GM18909 (cell line): ENCODE results near the gene YIPF3.
"Not testable (repeated sequence)": the region's sequence is repeated elsewhere in the genome, so short reads cannot be mapped to it uniquely, and the experiment has no call there.

Experiments
- ATAC-seq: cut with Tn5 transposase; IDR thresholded peaks from one replicate; pipeline ENCODE4 v1.9.1; 2021; ENCODE audit warnings: mild to moderate bottlenecking; ENCODE audit not compliant: unreplicated experiment, poor library complexity

Gene YIPF3

DNA sequence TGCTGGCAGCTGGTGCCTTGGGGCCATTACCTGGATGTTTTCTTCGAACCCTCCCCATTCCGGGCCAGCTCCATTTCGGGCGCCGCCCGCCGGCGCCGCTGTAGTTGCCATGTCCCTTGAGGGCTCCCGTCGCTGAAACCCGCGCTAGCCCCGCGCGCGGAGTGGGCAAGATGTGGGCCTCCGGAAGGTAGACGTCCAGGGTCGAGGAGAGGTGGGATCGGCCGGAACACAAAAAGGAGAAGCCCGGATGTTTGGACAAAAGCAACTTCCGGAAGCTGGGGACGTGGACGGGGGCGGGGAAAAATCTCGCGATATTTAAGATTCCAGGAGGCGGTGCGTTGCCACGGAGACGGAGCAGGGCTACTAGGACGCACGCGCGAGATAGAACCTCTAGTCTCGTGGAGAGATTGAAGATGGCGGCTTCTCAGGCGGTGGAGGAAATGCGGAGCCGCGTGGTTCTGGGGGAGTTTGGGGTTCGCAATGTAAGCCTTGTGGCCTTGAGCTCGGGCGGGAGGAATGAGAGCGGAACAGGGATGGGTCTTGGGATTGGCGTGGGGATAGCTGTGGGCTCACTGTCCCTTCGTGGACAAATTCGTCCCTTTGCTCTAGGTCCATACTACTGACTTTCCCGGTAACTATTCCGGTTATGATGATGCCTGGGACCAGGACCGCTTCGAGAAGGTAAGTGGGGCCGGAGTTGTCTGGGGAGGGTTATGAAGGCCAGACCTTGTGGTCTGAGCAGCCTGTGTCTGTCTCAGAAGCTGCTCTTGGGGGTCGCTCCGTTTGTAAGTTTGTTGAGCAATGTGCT is at the start of gene YIPF3, which contains the start of gene POLR1C:
TSS of gene YIPF3 (minus strand) at position 230 of the 808 bp plus-strand sequence. CDS start at position 111, 119 bp downstream.
TSS of gene POLR1C (plus strand) at position 393 of the 808 bp plus-strand sequence. CDS start at position 414, 21 bp downstream.
- ATAC-seq = peak; percentile 85

DNA sequence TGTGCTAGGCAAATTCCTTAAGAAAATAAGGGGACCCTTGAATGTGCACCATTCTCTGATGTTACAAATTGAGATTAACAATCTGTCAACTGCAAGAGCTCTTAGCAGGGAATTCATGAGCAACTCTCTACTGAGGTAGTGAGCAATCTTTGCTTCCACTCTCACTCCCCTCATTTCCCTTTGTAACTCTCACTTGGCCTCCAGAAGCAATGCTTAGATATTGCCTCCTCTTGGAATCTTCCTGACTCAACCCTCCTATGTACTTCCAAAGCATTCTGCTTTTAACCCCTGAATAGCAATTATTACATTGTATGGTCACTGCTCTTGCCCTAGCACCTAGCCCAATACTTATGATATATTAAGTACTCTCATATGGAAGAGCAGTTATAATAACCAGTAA is 42.6 kb upstream of the YIPF3 start:
- no peak for ATAC-seq

DNA sequence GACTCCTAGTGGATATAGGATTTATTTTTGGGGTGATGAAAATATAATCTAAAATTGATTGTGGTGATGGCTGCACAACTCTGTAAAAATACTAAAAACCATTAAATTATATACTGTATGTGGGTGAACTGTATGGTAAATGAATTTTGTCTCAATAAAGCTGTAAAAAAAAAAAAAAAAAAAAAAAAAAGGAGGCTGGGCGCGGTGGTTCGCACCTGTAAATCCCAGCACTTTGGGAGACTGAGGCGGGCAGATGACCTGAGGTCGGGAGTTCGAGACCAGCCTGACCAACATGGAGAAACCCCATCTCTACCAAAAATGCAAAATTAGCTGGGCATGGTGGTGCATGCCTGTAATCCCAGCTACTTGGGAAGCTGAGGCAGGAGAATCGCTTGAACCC is 40.9 kb upstream of the YIPF3 start:
- not testable (repeated sequence) for ATAC-seq

DNA sequence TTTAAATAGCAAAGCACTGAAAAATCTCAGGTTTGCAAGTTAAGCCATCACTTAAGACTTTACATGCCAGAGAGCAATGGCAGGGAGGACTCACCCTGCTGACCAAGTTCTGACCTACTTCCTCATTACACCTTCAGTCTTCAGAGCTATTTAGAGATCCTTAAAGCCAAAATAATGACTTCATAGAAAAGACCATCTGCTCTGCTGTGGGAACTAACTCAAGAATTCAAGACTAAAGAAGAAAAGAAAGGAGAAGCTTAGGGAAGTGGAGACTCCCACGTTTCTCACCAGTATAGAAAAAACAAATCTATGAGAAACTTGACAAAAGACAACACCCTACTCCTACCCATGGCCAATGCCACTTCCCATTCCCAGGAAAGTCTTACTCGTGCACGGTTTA is 30.5 kb upstream of the YIPF3 start:
- ATAC-seq = no peak

DNA sequence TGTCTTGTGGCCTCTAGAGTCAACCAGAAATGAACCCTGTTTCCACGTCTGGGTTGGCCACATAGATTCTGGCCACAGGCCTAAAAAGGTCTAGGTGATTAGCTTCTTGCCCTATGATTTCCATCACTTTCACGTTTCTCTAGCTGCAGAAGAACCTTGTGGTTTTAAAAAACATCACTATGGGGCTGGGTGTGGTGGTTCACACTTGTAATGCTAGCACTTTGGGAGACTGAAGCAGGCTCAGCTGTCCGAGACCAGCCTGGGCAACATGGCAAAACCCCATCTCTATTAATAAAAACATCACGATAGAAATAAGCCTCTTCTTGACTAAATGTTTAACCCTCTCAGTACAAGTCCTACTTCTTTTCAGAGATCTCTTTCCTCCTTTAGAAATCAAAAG is 27.7 kb upstream of the YIPF3 start:
- no peak for ATAC-seq

DNA sequence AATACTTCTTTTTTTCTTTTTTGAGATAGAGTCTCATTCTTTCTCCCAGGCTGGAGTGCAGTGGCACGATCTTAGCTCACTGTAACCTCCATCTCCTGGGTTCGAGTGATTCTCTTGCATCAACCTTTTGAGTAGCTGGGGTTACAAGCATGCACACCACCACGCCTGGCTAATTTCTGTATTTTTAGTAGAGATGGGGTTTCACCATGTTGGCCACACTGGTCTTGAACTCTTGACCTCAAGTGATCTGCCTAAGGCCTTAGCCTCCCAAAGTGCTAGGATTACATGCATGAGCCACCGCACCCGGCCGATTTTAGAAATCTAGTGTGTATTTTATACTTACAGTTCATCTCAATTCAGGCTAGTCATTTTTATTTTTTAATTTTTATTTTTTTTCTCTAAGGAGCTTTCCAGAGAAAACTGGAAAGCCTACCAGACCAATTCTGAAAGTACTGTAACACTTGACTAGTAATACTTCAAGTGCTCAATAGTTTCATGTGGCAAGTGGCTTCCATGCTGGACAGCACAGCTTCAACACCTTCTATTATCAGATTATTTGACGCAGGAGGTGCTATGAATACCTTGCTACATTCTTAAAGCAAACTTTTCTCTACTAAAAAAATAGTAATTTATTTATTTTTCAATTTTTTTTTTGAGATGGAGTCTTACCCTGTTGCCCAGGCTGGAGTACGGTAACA is 25.2 kb upstream of the YIPF3 start:
- no peak for ATAC-seq

DNA sequence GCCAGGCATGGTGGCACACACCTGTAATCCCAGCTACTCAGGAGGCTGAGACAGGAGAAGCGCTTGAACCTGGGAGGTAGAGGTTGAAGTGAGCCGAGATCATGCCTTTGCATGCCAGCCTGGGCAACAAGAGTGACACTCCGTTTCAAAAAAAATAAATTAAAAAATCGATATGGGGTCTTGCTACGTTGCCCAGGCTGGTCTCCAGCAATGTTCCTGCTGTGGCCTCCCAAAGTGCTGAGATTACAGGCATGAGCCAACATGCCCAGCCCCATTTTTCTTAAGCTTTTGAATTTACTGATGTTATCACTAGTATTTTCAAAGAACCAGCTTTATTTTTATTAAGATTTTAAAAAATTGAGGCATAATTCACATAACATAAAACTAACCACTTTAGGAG is 23.8 kb upstream of the YIPF3 start:
- ATAC-seq = no peak

DNA sequence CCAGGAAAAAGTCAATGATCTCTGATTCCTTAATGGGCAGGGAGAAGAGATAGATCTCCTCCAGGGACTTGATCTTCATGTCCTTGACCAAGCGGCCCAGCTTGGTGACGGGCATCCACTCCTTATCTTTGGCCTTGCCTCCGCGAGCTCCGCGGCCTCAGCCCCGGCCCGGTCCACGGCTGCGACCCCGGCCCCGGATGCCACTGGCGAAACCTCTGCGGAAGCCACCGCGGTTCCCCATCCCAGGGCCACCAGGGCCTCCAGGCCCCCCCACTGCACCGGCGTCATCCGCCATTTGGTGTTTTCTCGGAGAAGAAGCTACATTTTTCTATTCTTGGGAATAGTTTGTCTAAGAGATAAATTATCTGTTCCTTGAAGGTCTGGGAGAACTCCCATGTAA is 22.7 kb upstream of the YIPF3 start:
- ATAC-seq = not testable (repeated sequence)

DNA sequence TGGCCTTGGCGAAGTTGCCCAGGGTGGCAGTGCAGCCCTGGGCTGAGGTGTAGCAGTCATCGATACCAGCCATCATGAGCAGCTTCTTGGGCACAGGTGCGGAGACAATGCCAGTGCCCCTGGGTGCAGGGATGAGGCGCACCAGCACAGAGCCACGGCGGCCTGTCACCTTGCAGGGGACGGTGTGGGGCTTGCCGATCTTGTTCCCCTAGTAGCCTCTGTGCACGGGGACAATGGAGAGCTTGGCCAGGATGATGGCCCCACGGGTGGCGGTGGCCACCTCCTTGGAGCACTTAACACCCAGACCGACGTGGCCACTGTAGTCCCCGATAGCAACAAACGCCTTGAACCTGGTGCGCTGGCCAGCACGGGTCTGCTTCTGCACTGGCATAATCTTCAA is 22.3 kb upstream of the YIPF3 start:
- ATAC-seq = not testable (repeated sequence)

DNA sequence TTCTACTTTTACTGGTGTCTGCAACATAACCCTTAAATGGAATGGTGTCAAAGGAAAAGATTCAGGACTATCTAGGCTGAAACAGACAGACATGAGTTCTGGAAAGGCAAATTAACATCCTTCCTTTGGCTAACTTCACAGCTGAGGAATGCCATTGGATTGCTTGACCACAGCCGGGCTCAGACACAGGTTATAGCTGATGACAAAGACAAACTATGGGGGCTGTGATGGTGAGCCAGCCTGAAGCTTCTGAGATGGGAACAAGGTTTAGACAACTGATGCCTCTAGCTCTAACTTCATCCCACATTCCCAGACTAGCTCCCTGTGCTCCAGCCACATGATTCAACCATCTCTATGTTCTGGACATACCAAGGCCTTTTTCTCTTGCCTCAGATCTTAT is 15.5 kb upstream of the YIPF3 start:
- ATAC-seq = no peak

DNA sequence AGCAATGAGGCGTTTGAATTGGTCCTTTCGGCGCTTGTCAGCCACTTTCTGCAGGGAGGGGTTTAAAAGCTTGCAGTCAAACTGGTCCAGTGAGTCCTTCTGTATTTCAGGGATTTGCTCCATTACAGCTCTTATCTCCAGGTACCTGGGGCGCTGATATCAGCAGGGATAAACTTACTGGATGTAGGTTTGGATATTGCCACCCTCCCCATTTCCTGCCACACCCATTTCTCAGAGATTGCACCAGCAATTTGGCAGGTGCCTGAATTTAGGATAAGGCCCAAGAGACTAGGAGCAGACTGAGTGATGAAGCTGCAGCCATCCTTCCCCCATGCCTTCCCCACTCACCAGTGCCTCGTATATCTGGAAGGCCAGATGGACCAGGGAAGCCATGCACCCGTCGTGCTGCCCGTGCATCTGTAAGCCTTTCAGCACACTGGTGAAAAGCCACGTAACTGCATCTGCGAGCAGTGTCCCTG is 7.8 kb upstream of the YIPF3 start:
- ATAC-seq = no peak

DNA sequence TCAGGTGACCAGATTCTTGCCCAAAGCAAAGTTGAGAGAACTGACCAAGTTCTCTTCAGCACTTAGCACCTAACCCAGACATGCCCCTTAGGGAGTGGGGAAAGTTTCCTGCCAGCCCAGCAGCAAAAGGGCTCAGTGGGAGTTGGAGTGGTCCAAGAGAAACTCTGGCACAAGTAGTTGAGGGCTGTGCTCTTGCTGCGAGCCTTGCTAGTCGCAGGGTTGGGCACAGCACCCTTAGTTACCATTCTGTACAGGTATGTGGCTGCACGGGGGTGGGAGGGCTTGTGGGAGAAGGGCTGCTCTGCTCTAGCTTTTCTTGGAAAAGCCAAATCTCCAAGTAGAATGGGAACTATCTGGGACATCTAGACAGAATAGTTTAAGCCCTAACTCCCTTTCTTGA is 6.6 kb upstream of the YIPF3 start:
- ATAC-seq = no peak

DNA sequence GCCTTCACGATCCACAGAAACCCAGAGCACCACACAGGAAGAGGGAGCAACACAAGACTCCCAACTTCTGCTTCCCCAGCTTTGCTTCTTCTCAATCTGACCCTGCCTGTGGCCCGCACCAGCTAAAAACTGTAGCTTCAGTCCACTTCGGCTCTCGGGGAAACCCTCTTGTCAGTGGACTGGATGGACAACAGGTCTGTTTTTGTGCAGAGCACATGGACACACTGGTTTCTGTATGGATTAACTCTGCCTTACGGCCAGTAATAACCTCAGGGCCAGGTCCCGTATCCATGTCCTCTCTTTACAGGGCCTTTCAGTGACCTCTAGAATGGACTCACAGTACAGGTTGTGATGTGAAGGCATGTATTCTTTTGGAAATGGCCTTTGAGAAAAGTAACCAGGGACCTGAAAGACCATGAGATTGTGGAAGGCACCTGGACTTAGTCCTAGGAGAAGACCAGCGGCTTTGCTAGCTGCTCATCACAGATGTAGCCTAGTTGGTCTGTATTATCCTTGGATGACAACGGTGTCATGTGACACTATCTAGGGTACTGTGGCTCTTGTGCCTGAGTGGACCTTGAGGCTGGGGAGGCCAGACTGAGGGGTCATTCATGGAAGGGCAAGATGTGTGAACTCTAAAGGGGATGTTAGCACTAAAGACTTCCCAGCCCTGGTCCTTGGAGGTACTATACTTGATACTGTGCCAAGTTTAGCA is 6.0 kb upstream of the YIPF3 start:
- ATAC-seq = no peak

DNA sequence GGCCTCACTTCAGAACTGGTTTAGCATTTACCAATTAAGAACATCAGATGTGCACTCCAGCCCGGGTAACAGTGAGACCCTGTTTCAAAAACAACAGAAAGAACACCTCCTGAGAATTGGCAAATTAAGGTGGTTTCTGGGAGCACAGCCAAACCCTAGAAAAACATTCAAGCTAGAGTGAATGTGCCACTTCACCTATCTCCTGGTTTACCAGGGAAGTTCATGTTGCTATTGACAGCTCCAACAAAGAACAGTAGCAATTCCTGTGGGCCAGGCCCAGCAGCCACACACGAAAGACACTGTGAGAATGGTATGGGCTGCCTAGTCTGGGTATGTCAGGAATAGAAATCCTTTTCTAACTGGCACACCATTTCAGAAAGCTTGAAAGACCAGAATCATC is 5.1 kb upstream of the YIPF3 start:
- ATAC-seq = no peak

DNA sequence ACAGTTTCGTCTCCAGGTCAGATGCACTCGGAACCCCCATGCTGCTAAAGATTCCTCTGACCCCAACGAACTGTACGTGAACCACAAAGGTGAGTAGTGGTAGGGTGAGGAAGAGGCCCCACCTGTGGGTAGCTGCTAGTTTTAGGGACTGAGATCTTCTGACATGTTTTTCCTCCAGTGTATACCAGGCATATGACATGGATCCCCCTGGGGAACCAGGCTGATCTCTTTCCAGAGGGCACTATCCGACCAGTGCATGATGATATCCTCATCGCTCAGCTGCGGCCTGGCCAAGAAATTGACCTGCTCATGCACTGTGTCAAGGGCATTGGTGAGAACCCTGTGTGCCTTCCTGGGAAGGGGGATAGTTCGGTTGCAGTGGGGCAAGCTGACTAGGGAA is 3.4 kb upstream of the YIPF3 start:
- no peak for ATAC-seq

DNA sequence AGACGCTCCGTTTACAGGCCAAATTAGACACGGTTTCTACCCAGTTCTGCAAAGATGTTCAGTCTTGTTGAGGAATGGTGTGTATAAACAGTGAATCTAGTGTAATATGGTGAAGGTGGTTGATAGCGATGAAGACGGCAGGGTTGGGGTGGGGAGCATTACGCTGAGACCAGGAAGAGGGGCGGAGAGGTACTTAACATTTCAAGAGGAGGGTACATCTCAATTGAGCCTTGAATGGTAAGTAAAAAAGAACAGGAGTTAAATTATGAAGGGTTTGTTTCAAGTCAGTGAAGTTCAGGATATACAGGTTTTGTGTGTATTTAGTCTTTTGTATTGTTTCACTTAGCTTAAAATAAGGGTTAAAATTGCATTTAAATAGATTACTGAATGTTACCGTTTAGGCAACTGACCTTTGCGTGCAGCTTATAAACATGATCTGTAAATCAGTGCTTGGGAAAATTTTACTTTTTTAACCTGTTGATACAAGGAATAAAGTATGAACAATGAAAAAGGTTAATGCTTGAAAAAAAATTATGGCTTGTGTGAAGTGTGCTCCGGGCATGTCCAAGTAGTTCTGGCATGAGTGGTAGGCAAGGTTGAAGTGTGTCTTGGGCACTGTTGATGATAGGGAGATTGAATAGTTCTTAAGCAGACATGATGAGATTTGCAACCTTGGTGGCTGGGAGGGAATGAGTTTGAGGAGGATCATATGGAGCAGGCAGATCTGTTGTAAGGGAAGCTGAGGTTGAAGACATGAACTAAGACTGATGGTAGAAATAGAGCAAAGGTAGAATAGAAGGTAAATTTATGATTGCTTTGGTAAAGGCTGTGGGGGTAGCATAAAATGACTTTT is 1.0 kb upstream of the YIPF3 start:
- no peak for ATAC-seq

DNA sequence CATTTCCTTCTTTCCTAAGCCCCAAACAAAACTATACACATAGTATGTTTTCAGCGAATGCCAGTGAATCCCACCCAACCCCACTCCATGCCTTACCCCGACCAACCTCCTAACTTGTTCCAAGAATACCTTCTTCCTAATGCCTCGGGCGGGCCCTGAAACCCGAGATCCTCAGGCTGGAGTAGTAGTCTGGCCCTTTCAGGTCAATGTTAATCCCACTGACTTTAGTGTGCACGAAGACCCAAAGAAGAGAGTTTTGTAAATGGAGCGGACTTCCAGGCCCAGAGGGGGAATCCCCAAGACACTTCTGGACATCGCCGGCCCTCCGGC is 394 bp downstream of the YIPF3 start:
- no peak for ATAC-seq

DNA sequence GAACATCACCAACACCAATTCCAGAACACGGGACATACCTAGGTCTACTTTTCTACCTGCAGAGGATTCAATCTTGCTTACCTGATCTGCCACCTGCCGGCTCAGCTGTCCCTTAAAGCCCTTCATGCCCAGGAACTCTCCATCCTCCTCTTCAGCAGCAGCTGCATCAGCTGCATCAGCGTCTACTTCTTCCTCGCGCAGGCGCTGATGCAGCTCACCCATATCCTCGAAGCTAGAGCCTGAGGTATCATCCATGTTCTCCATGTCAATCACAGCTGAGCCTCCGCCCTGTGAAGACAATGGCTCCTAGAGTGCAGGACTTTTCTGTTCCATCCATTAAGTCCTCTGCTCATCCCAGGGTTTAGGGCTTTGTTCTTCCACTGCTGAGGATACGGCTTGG is 918 bp downstream of the YIPF3 start:
- ATAC-seq = no peak

DNA sequence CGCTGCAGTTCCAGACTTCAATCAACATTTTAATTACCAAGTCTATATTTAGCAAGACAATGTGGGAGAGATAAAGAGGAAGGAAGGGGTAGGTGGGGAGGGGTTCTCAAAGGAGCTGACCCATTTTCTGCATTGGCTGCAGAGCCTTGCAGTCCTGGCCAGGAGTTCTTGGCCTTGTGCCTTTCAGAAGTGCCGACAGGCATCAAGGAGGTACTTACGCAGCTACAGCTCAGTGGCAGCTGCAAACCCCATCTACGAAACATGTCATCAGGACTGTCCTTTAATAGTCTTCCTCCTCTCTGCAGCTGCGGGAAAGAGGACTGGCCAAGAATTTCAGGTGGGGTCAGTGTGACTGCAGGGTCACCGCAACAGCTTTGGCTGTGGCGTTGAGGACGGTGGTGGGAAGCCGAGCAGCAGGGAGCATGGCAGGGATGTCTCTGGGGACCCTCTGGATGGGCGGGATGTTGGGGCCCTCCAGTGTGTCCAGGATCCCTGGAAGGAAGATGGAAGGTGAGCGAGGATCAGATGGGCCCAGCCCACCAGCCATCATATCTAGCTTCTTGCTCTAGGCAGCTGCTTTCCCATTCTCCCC is 4.8 kb downstream of the YIPF3 start:
- ATAC-seq = no peak

DNA sequence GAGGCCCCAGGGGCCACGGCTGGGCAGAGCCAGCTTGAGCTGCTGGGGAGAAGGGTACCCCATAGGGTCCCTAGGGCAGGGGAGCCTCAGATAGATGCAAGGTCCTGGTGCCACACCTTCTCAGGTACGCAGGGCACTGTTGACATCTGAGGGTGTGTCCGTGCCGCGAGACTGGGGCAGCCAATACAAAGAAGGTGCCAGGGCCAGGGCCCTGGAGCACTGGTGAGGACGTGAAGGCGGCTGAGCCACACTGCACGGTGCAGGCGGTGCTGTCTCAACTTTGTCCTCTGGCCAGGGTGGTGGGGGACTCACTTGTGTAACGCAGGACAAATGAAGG is 5.9 kb downstream of the YIPF3 start:
- no peak for ATAC-seq
